ENCODE measurements around the gene SGCD. TPM values are rescaled to one million over a fixed set of nuclear protein-coding genes. Genes with fewer than 3 reads are reported as not detected.

SGCD gene
- total RNA-seq, 4 donors from 2014 or later = 0.53 to 2.3 (median 1.2) TPM

- DNase-seq (ENCODE audit: low spot score in 2 of 2) = no peak
- no peak overlapping the region for H3K4me3 ChIP-seq (ENCODE audit: low read depth, poor library complexity, severe bottlenecking)
- whole genome bisulfite sequencing, 2 donors = 87 to 93% methylated on average over 9 of the region's 9 CpGs
- intact Hi-C loops (cut with DNase I; ENCODE audit: low total_unique reads) = no loop called here
- TF ChIP-seq POLR2A (IDR thresholded peaks at IDR 0.05) = no peak
- no peak for TF ChIP-seq CTCF (IDR thresholded peaks at IDR 0.05)
These were observed 105.2 kb downstream of the SGCD start for GRCh38 chr5:156431956-156432829.

DNA sequence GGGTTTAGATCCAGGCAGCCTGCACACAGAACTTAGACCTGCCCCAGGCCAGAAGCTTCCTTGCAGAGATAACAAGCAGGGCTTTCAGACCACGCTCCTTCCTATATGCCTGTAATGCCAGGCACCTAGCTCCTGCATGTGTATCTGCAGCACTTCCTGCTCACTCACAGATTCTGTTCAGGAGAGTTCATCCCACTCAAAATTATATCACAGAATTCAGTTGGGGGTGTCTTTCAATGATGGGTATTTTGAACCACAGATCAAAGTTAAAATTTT lies 105.8 kb downstream of the SGCD start:
- intact Hi-C loops (cut with DNase I; ENCODE audit: low total_unique reads) = no loop called here
- TF ChIP-seq POLR2A (IDR thresholded peaks at IDR 0.05) (no peak), CTCF (IDR thresholded peaks at IDR 0.05) (no peak)
- H3K4me3 ChIP-seq (ENCODE audit: low read depth, poor library complexity, severe bottlenecking) = no peak overlapping the region
- no peak for DNase-seq (ENCODE audit: low spot score in 2 of 2)
- WGBS, 2 donors = 75 to 81% methylated on average over 1 of the region's 1 CpG

- DNase-seq (ENCODE audit: low spot score in 2 of 2) = no peak
- 94 to 97% methylated on average over 5 of the region's 5 CpGs for WGBS, 2 donors
- H3K4me3 ChIP-seq (ENCODE audit: low read depth, poor library complexity, severe bottlenecking) = no peak overlapping the region
- intact Hi-C loops (cut with DNase I; ENCODE audit: low total_unique reads) = no loop called here
- no peak for TF ChIP-seq CTCF (IDR thresholded peaks at IDR 0.05)
- no peak for TF ChIP-seq POLR2A (IDR thresholded peaks at IDR 0.05)
These were observed 107.5 kb downstream of the SGCD start for GRCh38 chr5:156434471-156434870.

DNA sequence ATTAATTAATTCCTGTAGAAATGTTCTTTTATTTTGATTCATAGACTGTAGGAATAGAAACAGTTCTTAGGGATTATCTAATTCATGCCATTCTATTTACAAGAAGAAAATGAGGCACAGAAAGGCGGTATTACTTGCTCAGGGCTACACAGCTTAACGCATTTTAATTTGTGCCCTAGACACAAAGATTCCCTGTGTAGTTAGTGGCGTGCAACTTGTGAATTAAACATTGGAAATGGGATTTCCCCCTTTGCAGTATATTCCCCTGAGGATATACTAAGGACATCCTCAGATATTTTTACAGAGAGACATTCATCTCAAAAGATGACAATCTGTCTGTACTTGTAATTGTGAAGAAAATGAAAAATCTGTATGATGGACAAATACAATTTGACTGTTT lies 108.1 kb downstream of the SGCD start:
- 45 to 56% methylated on average over 3 of the region's 3 CpGs for WGBS, 2 donors
- intact Hi-C loops (cut with DNase I; ENCODE audit: low total_unique reads) = no loop called here
- no peak overlapping the region for H3K4me3 ChIP-seq (ENCODE audit: low read depth, poor library complexity, severe bottlenecking)
- DNase-seq (ENCODE audit: low spot score in 2 of 2) = no peak
- TF ChIP-seq POLR2A (IDR thresholded peaks at IDR 0.05) (no peak), CTCF (IDR thresholded peaks at IDR 0.05) (no peak)

- intact Hi-C loops (cut with DNase I; ENCODE audit: low total_unique reads) = no loop called here
- WGBS, 2 donors = 65 to 69% methylated on average over 3 of the region's 3 CpGs
- DNase-seq (ENCODE audit: low spot score in 2 of 2) = no peak
- no peak overlapping the region for H3K4me3 ChIP-seq (ENCODE audit: low read depth, poor library complexity, severe bottlenecking)
- TF ChIP-seq POLR2A (IDR thresholded peaks at IDR 0.05) = no peak
- TF ChIP-seq CTCF (IDR thresholded peaks at IDR 0.05) = no peak
These were observed 111.1 kb downstream of the SGCD start for GRCh38 chr5:156438076-156438475.
